PC-3 (cell line): Measurements from ENCODE around the gene CNTFR.

Experiments used
- EZH2 ChIP-seq: fragments of 300-600 bp; sonication (generic); IDR thresholded peaks from one replicate; pipeline ENCODE4 v1.6.1; 2017; ENCODE audit warnings: antibody characterized with exemption, mild to moderate bottlenecking, low read length; ENCODE audit not compliant: unreplicated experiment
- TF ChIP-seq, protein P1 (sequence below): fragments of 300-600 bp; sonication (generic); conservative IDR thresholded peaks from 2 replicates; pipeline ENCODE4 v1.5.1; 2017; ENCODE audit warnings: antibody characterized with exemption, low read depth, mild to moderate bottlenecking, low read length

DNA sequence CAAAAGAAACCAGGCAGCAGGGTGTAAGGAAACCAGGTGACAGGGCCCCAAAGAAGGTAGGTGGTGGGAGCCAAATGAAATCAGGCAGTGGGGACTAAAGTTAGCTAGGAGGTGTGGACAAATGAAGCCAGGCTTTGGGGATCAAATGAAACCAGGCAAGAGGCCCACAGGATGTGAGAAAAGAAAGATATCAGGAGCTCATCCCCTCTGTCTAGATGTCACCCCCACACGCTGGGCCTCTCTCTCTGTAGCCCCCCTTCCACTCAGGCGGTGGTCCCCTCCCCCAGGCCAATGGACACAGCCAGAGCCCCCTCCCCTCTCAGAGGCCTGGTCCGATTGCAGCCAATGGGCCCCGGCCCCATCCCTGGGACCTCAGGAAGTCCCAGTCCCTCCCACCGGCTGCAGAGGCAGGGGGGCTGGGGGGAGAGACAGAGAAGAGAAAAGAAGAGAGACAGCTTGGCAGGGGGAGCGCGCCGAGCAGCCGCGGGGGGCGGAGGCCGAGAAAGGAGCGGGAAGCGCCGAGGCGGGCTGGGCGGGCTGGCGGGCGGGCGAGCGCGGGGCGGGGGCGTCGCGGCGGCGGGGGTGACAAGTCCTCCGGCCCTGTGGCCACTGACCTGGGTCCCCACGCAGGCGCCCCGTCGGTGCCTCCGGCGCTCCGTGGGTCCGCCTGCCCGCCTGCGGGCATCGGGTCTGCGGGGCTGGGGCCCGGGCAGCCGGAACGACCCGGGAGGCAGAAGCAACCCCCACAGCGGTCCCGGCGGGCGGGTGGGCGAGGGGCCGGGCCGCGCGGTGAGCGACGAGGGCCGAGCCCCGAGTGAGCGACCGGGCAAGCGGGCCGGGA, 11.9 kb downstream of the CNTFR start:
- no peak for TF ChIP-seq EZH2
- TF ChIP-seq, protein P1, sequence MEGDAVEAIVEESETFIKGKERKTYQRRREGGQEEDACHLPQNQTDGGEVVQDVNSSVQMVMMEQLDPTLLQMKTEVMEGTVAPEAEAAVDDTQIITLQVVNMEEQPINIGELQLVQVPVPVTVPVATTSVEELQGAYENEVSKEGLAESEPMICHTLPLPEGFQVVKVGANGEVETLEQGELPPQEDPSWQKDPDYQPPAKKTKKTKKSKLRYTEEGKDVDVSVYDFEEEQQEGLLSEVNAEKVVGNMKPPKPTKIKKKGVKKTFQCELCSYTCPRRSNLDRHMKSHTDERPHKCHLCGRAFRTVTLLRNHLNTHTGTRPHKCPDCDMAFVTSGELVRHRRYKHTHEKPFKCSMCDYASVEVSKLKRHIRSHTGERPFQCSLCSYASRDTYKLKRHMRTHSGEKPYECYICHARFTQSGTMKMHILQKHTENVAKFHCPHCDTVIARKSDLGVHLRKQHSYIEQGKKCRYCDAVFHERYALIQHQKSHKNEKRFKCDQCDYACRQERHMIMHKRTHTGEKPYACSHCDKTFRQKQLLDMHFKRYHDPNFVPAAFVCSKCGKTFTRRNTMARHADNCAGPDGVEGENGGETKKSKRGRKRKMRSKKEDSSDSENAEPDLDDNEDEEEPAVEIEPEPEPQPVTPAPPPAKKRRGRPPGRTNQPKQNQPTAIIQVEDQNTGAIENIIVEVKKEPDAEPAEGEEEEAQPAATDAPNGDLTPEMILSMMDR, result no peak
